HUES6 (cell line): ENCODE measurements around the gene ACCSL.

Source experiments
- H3K27ac ChIP-seq: 2 replicates; pipeline ENCODE4 v1.7.0; 2013; ENCODE audit warnings: low read depth, mild to moderate bottlenecking, low read length, inconsistent platforms
- H3K27me3 ChIP-seq: 2 replicates; pipeline ENCODE4 v1.6.1; 2013; ENCODE audit warnings: low read length; ENCODE audit not compliant: control insufficient read depth, insufficient read depth
- H3K36me3 ChIP-seq: 2 replicates; pipeline ENCODE4 v1.6.1; 2013; ENCODE audit warnings: low read length; ENCODE audit not compliant: control insufficient read depth, insufficient read depth
- H3K4me1 ChIP-seq: 2 replicates; pipeline ENCODE4 v1.6.1; 2013; ENCODE audit warnings: low read length; ENCODE audit not compliant: control insufficient read depth, insufficient read depth
- H3K4me3 ChIP-seq: 2 replicates; pipeline ENCODE4 v1.5.1; 2013; ENCODE audit warnings: low read depth, low read length
- H3K9ac ChIP-seq: one replicate; pipeline ENCODE4 v1.6.1; 2013; ENCODE audit warnings: mild to moderate bottlenecking, low read length
- H3K9me3 ChIP-seq: 2 replicates; pipeline ENCODE4 v1.6.1; 2013; ENCODE audit warnings: low read depth, low read length; ENCODE audit not compliant: control insufficient read depth, insufficient read depth

Gene ACCSL

DNA sequence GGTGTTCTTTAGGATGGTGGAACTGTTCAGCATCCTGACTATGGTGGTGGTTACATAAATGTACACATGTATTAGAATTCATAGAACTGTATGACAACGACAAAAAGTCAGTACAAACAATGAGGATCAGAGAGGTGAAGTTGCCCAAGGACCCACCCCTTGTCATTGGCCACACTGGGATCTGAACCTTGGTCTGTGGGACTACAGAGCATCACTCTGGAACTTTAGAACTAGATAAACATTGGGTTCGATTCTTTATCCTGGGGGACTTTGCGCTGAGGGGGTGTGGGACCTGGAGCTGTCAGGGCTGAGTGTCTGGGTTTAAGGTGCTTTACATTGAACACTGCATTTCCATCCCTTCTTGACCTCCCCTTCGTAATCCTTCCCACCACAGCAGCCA is 34.9 kb downstream of the ACCSL start:
- Histone ChIP-seq H3K27ac (no peak overlapping the region), H3K9me3 (peaks cover 6% of the 10 kb centered on the region; the same call in 1 of the 2 replicates), H3K36me3 (no peaks in the 10 kb centered on the region), H3K9ac (no peak overlapping the region), H3K27me3 (no peaks in the 10 kb centered on the region), H3K4me1 (no peaks in the 10 kb centered on the region), H3K4me3 (no peak overlapping the region)

DNA sequence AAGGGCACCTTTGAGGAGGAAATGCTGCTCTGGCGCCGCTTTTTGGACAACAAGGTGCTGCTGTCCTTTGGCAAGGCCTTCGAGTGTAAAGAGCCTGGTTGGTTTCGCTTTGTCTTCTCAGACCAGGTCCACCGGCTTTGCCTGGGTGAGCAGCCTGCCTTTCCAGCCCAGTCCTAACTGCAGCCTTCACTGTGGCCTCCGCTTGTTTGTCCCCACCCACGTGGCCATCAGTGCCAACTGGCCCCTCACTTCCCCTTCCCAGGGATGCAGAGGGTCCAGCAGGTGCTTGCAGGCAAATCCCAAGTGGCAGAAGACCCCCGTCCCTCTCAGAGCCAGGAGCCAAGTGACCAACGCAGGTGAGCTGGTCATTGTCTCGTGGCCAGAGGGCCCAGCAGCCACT is 35.7 kb downstream of the ACCSL start:
- H3K4me1 ChIP-seq: no peaks in the 10 kb centered on the region

DNA sequence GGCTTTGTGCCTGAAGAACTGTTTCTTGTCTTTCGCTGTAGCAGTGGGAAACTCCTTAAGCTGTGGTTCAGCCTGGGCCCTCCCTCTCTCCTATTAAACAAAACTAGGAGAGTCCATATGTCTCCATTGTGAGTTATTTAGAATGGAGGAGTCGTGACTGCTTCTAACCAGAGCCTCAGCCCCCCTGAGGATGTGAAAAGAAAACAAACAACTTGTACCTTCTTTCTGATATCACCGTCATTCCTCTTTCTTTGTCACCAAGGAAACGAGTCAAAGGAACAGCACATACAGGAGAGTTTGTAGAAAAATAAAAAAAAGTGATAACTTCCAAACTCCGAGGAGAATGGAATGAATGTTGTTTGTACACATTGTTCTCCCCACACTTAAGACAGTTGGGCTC is 36.1 kb downstream of the ACCSL start:
- Histone ChIP-seq H3K4me1 (no peaks in the 10 kb centered on the region), H3K27ac (no peak overlapping the region), H3K9ac (no peak overlapping the region), H3K36me3 (no peaks in the 10 kb centered on the region), H3K9me3 (peaks cover 12% of the 10 kb centered on the region), H3K4me3 (no peak overlapping the region), H3K27me3 (no peaks in the 10 kb centered on the region)

More for the DNA sequence above, 35.7 kb downstream of the ACCSL start:
- Histone ChIP-seq H3K4me3 (no peak overlapping the region), H3K36me3 (no peaks in the 10 kb centered on the region), H3K9me3 (peaks cover 8% of the 10 kb centered on the region), H3K27me3 (no peaks in the 10 kb centered on the region), H3K9ac (no peak overlapping the region), H3K27ac (no peak overlapping the region)

DNA sequence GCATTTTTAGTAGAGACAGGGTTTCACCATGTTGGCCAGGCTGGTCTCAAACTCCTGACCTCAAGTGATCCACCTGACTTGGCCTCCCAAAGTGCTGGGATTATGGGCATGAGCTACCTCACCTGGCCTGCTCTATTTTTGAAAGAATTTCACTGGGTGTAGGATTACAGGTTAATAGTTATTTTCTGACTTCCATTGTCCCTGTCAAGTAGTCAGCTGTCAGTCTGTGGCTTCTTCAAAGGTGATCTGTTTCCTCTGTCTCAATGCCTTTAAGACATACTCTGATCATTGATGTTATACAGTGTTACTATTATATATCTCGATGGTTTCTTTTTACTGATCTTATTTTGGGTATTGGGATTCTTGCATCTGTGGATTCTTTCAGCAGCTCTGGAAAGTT is 37.5 kb downstream of the ACCSL start:
- Histone ChIP-seq H3K9ac (no peak overlapping the region), H3K4me1 (no peaks in the 10 kb centered on the region), H3K9me3 (peaks cover 20% of the 10 kb centered on the region), H3K4me3 (no peak overlapping the region), H3K27ac (no peak overlapping the region), H3K36me3 (no peaks in the 10 kb centered on the region), H3K27me3 (no peaks in the 10 kb centered on the region)

DNA sequence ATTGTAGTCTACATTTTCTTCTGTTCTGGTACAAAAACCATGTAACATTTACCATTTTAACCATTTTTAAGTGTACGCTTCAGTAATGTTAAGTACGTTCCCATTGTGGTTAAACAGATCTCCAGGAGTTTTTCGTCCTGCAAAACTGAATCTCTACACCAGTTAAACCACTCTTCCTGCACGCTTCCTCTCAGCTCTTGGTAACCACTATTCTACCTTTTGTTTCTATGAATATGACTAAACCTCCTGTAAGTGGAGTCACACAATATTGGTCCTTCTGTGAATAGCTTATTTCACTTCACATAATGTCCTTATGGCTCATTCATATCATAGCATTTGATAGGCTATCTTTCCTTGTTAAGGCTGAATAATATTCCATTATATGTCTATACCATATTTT is 40.6 kb downstream of the ACCSL start:
- H3K9ac ChIP-seq: no peak overlapping the region
- peaks cover 20% of the 10 kb centered on the region for H3K9me3 ChIP-seq
- H3K27ac ChIP-seq: no peak overlapping the region

DNA sequence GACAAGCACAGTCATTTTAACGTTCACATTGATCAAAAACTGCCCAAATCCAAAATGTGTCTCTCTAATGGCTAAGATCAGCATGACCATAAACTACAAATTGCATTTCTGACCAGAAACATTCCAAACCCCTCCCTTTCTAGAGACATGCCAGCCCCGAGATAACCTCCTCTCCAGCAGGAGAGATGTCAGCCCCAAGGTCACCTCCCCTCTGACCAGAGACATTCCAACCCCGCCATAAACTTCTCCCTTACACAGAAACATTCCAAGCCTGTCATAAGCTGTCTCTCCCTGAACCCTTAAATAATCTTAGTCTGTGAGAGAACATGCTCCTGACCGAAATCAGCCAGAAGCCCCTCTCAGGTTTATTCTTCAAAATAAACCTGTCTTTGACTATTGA is 41.1 kb downstream of the ACCSL start:
- no peaks in the 10 kb centered on the region for H3K36me3 ChIP-seq
- H3K27ac ChIP-seq: no peak overlapping the region
- no peaks in the 10 kb centered on the region for H3K4me1 ChIP-seq
- H3K27me3 ChIP-seq: no peaks in the 10 kb centered on the region; the same call in 1 of the 2 replicates
- no peak overlapping the region for H3K4me3 ChIP-seq
- peaks cover 20% of the 10 kb centered on the region for H3K9me3 ChIP-seq
- H3K9ac ChIP-seq: no peak overlapping the region

More for the DNA sequence above, 40.6 kb downstream of the ACCSL start:
- Histone ChIP-seq H3K36me3 (no peaks in the 10 kb centered on the region), H3K4me1 (no peaks in the 10 kb centered on the region), H3K27me3 (no peaks in the 10 kb centered on the region; the same call in 1 of the 2 replicates), H3K4me3 (no peak overlapping the region)

DNA sequence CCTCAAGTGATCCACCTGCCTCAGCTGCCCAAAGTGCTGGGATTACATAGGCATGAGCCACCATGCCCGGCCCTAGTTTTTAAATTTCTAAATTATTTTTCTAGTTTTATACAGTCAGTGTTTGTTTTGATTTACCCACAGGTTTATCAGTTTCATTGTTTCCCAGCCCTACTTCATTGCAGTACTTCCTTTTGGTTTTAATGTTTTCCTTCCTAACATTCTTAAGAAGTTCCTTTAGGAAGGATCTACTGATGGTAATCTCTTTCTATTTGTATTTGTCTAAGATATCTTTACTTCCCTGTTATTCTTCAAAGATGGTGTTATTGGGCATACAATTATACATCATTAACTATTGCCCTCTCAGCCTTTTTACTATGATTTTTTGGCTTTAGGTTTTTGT is 42.8 kb downstream of the ACCSL start:
- Histone ChIP-seq H3K9ac (no peak overlapping the region), H3K27me3 (no peaks in the 10 kb centered on the region; the same call in 1 of the 2 replicates), H3K4me3 (no peak overlapping the region), H3K4me1 (no peaks in the 10 kb centered on the region), H3K9me3 (peaks cover 15% of the 10 kb centered on the region), H3K36me3 (no peaks in the 10 kb centered on the region), H3K27ac (no peak overlapping the region)

DNA sequence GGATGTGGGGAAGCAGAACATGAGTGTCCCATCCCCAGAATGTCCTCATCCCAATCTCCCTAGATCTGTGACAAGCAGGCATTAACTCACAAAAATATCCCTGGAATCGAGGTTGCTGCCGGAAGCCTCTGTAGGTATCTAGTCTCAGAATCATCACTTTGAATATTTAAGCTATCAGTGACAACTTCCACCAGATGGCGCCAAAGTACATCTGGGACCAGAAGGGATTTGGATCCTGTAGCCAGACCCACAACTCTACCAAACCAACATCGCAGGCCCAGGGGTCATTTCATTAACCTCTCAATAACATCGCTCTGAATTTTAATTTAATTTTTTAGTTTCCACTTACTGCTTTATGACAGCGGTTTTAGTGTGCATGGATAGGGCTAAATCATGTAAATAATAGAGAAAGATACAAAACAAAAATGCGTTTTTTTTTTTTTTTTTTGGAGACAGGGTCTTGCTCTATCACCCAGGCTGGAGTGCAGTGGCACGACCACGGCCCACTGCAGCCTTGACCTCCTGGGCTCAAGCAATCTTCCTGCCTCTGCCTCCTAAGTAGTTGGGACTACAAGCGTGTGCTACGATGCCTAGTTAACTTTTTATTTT is 46.6 kb downstream of the ACCSL start:
- H3K4me3 ChIP-seq: no peak overlapping the region
- H3K27ac ChIP-seq: no peak overlapping the region
- H3K9me3 ChIP-seq: peaks cover 4% of the 10 kb centered on the region; the same call in 1 of the 2 replicates
- no peaks in the 10 kb centered on the region; the same call in 1 of the 2 replicates for H3K27me3 ChIP-seq
- no peak overlapping the region for H3K9ac ChIP-seq
- H3K36me3 ChIP-seq: no peaks in the 10 kb centered on the region
- peaks cover 4% of the 10 kb centered on the region; the same call in 1 of the 2 replicates for H3K4me1 ChIP-seq

DNA sequence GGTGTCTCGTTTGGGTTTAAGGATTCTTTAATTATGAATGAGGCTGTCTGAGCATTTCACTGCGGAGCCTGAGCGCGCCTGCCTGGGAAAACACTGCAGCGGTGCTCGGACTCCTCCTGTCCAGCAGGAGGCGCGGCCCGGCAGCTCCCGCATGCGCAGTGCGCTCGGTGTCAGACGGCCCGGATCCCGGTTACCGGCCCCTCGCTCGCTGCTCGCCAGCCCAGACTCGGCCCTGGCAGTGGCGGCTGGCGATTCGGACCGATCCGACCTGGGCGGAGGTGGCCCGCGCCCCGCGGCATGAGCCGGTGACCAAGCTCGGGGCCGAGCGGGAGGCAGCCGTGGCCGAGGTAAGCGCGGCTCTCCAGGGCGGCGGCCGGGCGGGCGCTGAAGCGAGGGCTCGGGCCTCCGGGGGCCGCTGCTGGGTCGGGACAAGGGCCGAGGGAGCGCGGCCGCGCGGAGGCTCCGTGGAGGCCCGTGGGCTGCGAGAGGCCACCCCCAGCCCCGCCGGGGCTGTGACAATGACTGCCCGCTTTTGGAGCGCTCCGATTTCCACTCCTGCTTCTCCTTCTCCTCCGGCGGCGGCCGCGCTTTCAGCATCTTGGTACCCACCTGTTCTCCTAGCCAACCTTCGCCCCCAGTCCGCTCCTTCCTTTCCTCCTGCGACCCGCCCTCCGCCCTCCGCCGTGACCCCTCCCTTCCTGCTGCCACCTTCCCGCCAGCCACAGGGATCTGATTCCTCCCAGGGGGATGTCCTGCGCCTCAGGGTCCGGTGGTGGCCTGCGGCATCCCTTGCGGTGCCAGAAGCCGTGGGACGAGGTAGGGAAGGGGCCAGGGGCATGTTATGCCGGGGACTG is 48.0 kb downstream of the ACCSL start, which contains the start of gene EXT2:
Gene EXT2, plus strand, starts transcription at position 173 of the 854 bp plus-strand sequence. CDS start 12,035 bp downstream, outside the sequence.
- Histone ChIP-seq H3K4me3 (peak within 1 kb of the TSS; percentile 95), H3K27me3 (no peaks in the 10 kb centered on the region; the same call in 1 of the 2 replicates), H3K27ac (no peak within 1 kb of the TSS), H3K36me3 (no peaks in the 10 kb centered on the region), H3K9me3 (no peaks in the 10 kb centered on the region), H3K4me1 (peaks cover 4% of the 10 kb centered on the region; the same call in 1 of the 2 replicates), H3K9ac (peak within 1 kb of the TSS; percentile 61)

DNA sequence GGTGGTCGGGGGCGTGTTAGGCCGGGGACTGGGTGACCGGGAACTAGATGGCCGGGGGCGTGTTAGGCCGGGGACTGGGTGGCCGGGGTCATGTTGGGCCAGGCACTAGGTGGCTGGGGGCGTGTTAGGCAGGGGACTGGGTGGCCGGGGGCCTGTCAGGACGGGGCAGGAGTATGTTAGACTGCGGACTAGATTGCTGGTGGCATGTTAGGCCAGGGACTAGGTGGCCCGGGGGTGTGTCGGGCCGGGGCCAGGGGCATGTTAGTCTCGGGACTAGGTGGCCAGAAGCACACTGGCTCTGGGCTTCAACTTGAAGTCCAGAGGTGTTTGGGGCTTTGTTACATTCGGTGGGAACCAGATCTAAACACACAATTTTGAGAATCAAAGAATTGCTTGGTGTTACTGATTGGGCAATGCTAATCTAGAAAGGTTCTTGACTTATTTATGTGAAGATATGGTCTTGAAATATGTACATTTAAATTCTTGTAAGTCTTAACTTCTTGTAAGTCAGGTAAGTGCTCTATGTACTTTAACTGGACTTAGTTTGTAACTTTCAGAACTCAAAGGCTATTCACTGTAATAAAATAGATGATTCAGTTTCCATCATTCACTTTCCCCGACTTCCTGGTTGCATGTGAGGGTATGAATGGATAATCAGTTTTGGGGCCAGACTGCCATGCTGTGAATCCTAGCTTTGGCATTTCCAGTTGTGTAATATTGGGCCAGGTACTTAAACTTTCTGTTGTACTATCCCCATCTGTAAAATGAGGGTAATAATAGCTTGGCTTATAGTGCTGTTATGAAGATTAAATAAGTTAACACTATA is 48.8 kb downstream of the ACCSL start:
- Histone ChIP-seq H3K4me3 (peak overlapping the region; percentile 95), H3K27me3 (no peaks in the 10 kb centered on the region; the same call in 1 of the 2 replicates), H3K36me3 (no peaks in the 10 kb centered on the region), H3K9ac (no peak overlapping the region), H3K27ac (no peak overlapping the region), H3K9me3 (no peaks in the 10 kb centered on the region), H3K4me1 (peaks cover 4% of the 10 kb centered on the region; the same call in 1 of the 2 replicates)
